HepG2 (cell line): ENCODE results near the gene CCL2. TPM values are rescaled to one million over a fixed set of nuclear protein-coding genes. Genes with fewer than 3 reads are reported as not detected.

ENCODE experiments used
- ATAC-seq: fragments of 200-7000 bp; cut with Tn5 transposase; 3 replicates; pipeline ENCODE4 v1.9.1; 2020; ENCODE audit warnings: mild to moderate bottlenecking, moderate library complexity
- BruUV-seq: library from RNA; stranded (reverse); fragments of 400-500 nt; replicated peaks from 2 replicates; lab custom pipeline; 2021; lab: Mats Ljungman, UMichigan
- CTCF ChIA-PET: fragments of 300-600 bp; formaldehyde crosslinking; extraction: SDS; loops from one replicate; lab custom pipeline; 2021; ENCODE audit warnings: low total read pairs, inconsistent platforms, low intra/inter-chr PET ratio; lab: Yijun Ruan, JAX
- POLR2A ChIA-PET: fragments of 350-600 bp; sonication (Branson Sonifier 250); formaldehyde crosslinking; loops from one replicate; lab custom pipeline; 2020; ENCODE audit warnings: antibody characterized with exemption, inconsistent platforms; lab: Yijun Ruan, JAX
- DNase-seq: peaks from one replicate; pipeline ENCODE4 v3.0.0-alpha.2; 2015; ENCODE audit warnings: low spot score
- FAIRE-seq: peaks from 3 replicates; lab custom pipeline; 2011; peaks lifted over from hg19 to GRCh38; lab: Jason Lieb, UNC
- H2AFZ ChIP-seq: one replicate; pipeline ENCODE4 v1.6.1; 2011; ENCODE audit warnings: low read length, inconsistent platforms
- H3K27ac ChIP-seq: fragments of 300-600 bp; 3 replicates; pipeline ENCODE4 v1.8.0; 2011; ENCODE audit warnings: mixed run types, mild to moderate bottlenecking, mixed read lengths, low read length, inconsistent platforms; ENCODE audit not compliant: insufficient read depth; ENCODE audit errors: extremely low read length
- H3K27me3 ChIP-seq, 2 experiments: fragments of 200-600 bp in 1 of 2; 2 replicates in 1 of 2; 3 replicates in 1 of 2; pipeline versions ENCODE4 v1.6.0 to v1.8.0; 2011; ENCODE audit warnings: low read length in 2 of 2, mild to moderate bottlenecking in 2 of 2, moderate library complexity in 2 of 2, inconsistent platforms in 1 of 2; ENCODE audit not compliant: insufficient read depth in 2 of 2, control insufficient read depth in 1 of 2
- H3K36me3 ChIP-seq, 2 experiments: fragments of 200-600 bp in 1 of 2; replicated peaks in 1 of 2; 2 replicates in 1 of 2; 3 replicates in 1 of 2; pipeline versions ENCODE4 v1.5.1 to v1.8.0; 2011; ENCODE audit warnings: low read length in 2 of 2, inconsistent platforms in 1 of 2; ENCODE audit not compliant: insufficient read depth in 2 of 2, control insufficient read depth in 1 of 2
- H3K4me1 ChIP-seq: 2 replicates; pipeline ENCODE4 v1.5.1; 2012; ENCODE audit warnings: low read length, inconsistent platforms; ENCODE audit not compliant: insufficient read depth
- H3K4me2 ChIP-seq: 2 replicates; pipeline ENCODE4 v1.6.0; 2011; ENCODE audit warnings: low read depth, low read length, inconsistent platforms
- H3K4me3 ChIP-seq, 3 experiments: fragments of 200-600 bp in 1 of 3; sonication (generic), shearing (Covaris generic) in 1 of 3; replicated peaks in 1 of 3; 2 replicates each; pipeline ENCODE4 v1.5.1; 2011 to 2016; ENCODE audit warnings: low read length in 3 of 3, inconsistent platforms in 2 of 3, low read depth in 2 of 3, mild to moderate bottlenecking in 2 of 3, control low read depth in 1 of 3, mixed read lengths in 1 of 3; ENCODE audit not compliant: insufficient read depth in 1 of 3
- H3K79me2 ChIP-seq: one replicate; pipeline ENCODE4 v1.6.1; 2011; ENCODE audit warnings: low read length, inconsistent platforms; ENCODE audit not compliant: insufficient read depth
- H3K9ac ChIP-seq: 2 replicates; pipeline ENCODE4 v1.6.0; 2011; ENCODE audit warnings: mild to moderate bottlenecking, low read depth, low read length, inconsistent platforms; ENCODE audit not compliant: insufficient read depth
- H3K9me3 ChIP-seq: 2 replicates; pipeline ENCODE4 v1.5.1; 2012; ENCODE audit warnings: mild to moderate bottlenecking, low read length
- H4K20me1 ChIP-seq: 2 replicates; pipeline ENCODE4 v1.6.0; 2011; ENCODE audit warnings: inconsistent platforms, mild to moderate bottlenecking, low read length, moderate library complexity; ENCODE audit not compliant: insufficient read depth
- ASH2L ChIP-seq: fragments of 300-600, 200-600 bp; sonication (generic); IDR thresholded peaks from 2 replicates; pipeline ENCODE4 v1.7.0; 2017; ENCODE audit warnings: low read depth, mild to moderate bottlenecking, moderate library complexity, mixed read lengths, low read length; ENCODE audit not compliant: insufficient read length
- BATF2 ChIP-seq: sonication (generic); formaldehyde crosslinking; IDR thresholded peaks from 2 replicates; pipeline ENCODE4 v1.8.0; 2022; ENCODE audit warnings: mild to moderate bottlenecking, missing genetic modification reagents, moderate library complexity
- CHCHD3 ChIP-seq: sonication (generic); formaldehyde crosslinking; IDR thresholded peaks from 2 replicates; pipeline ENCODE4 v1.8.0; 2022; ENCODE audit warnings: mild to moderate bottlenecking, missing genetic modification reagents, moderate library complexity
- ELF3 ChIP-seq: IDR thresholded peaks from 2 replicates; pipeline ENCODE4 v1.6.1; 2016; ENCODE audit warnings: missing genetic modification reagents, missing compliant biosample characterization
- GABPB1 ChIP-seq: IDR thresholded peaks from 2 replicates; pipeline ENCODE4 v1.6.1; 2016; ENCODE audit warnings: mild to moderate bottlenecking, missing genetic modification reagents, moderate library complexity, missing compliant biosample characterization
- NFIC ChIP-seq: IDR thresholded peaks from 2 replicates; pipeline ENCODE4 v1.6.1; 2012; ENCODE audit warnings: mild to moderate bottlenecking, low read length, inconsistent platforms
- NFYB ChIP-seq: sonication (generic); formaldehyde crosslinking; IDR thresholded peaks from 2 replicates; pipeline ENCODE4 v1.4.0; 2020; ENCODE audit warnings: missing genetic modification reagents
- POLR2AphosphoS2 ChIP-seq: IDR thresholded peaks from 2 replicates; pipeline ENCODE4 v1.6.1; 2011; ENCODE audit warnings: low read depth, low read length, improper control_type of control experiment
- TCF12 ChIP-seq, 2 experiments: fragments of 450-650 bp in 1 of 2; sonication (generic) in 1 of 2; formaldehyde crosslinking in 1 of 2; IDR thresholded peaks; 2 replicates each; pipeline versions ENCODE4 v1.6.1 to v1.8.0; 2017 to 2022; ENCODE audit warnings: antibody characterized with exemption in 1 of 2, mild to moderate bottlenecking in 1 of 2, missing genetic modification reagents in 1 of 2, moderate library complexity in 1 of 2
- TEAD3 ChIP-seq: optimal IDR thresholded peaks from 2 replicates; pipeline ENCODE3; 2016; ENCODE audit warnings: borderline replicate concordance
- TFE3 ChIP-seq: IDR thresholded peaks from 2 replicates; pipeline ENCODE4 v1.6.1; 2016
- ZBTB34 ChIP-seq: sonication (generic); formaldehyde crosslinking; IDR thresholded peaks from 2 replicates; pipeline ENCODE4 v1.8.0; 2022; ENCODE audit warnings: mild to moderate bottlenecking, missing genetic modification reagents
- ZBTB38 ChIP-seq: sonication (generic); formaldehyde crosslinking; IDR thresholded peaks from 2 replicates; pipeline ENCODE4 v1.5.1; 2020; ENCODE audit warnings: mild to moderate bottlenecking, missing genetic modification reagents
- ZNF263 ChIP-seq: sonication (generic); formaldehyde crosslinking; IDR thresholded peaks from 2 replicates; pipeline ENCODE4 v1.4.0; 2020; ENCODE audit warnings: missing genetic modification reagents
- ZNF547 ChIP-seq: sonication (generic); formaldehyde crosslinking; IDR thresholded peaks from 2 replicates; pipeline ENCODE4 v1.5.1; 2020; ENCODE audit warnings: mild to moderate bottlenecking, missing genetic modification reagents
- ZNF577 ChIP-seq: sonication (generic); formaldehyde crosslinking; IDR thresholded peaks from 2 replicates; pipeline ENCODE4 v1.4.0; 2020; ENCODE audit warnings: mild to moderate bottlenecking, low read depth, missing genetic modification reagents, borderline replicate concordance
- WGBS: methylation state at CpG from one replicate; pipeline ENCODE4 v1.1.6; 2017; ENCODE audit warnings: low lambda C conversion rate; 5-methylcytosine and 5-hydroxymethylcytosine counted together
- in situ Hi-C: cut with HindIII; loops from 2 replicates; pipeline ENCODE4 v1.10.0; 2017; ENCODE audit warnings: low pct_unique_long_range_greater_than_20kb; ENCODE audit not compliant: extremely low pct_ligation_motif_present
- intact Hi-C: fragments of 100-400 bp; cut with micrococcal nuclease; formaldehyde crosslinking; loops from one replicate; pipeline ENCODE4 v1.10.0; 2022; ENCODE audit not compliant: unreplicated experiment
- polyA plus RNA-seq, 8 experiments: library from polyadenylated mRNA; depleted of rRNA in 3 of 8; stranded (reverse) in 7 of 8; unstranded in 1 of 8; fragments of >200 nt; fragmentation: Illumina TruSeq in 4 of 8; extraction: Trizol in 4 of 8; gene quantifications; 2 replicates each; pipeline versions ENCODE4 v1.2.1 to v1.2.3, GENCODE V29; 2011 to 2016; ENCODE audit warnings: low read depth in 4 of 8, missing spikeins in 1 of 8, mixed read lengths in 1 of 8; ENCODE audit not compliant: insufficient read depth in 1 of 8
- total RNA-seq, 5 experiments: library from RNA; depleted of rRNA; stranded (reverse); fragments of >200 nt; fragmentation: Illumina TruSeq; extraction: Trizol; gene quantifications; 2 replicates each; pipeline ENCODE4 v1.2.3, GENCODE V29; 2016; ENCODE audit warnings: low read depth in 1 of 5

Gene CCL2
- total and polyA plus RNA-seq, 2 of the 13 experiments (the other 11 are each of a cell fraction or from before 2014, with no cell fraction given): not detected

GRCh38 chr17:34253139-34253525, 2.0 kb upstream of the CCL2 start (continued):
- TF ChIP-seq NFYB (CRISPR knock-in tag) (no peak), ZBTB34 (CRISPR knock-in tag) (no peak), CHCHD3 (CRISPR knock-in tag) (no peak), NFIC (no peak), TFE3 (CRISPR knock-in tag) (no peak)

- ATAC-seq (no peak), DNase-seq (no peak), FAIRE-seq (no peak)
- TF ChIP-seq ZBTB38 (no peak), BATF2 (no peak), TCF12 (IDR thresholded peaks at IDR 0.05) (no peak), TCF12 (CRISPR knock-in tag; IDR thresholded peaks at IDR 0.05) (no peak), POLR2AphosphoS2 (no peak), ZNF577 (CRISPR knock-in tag) (no peak), TEAD3 (CRISPR knock-in tag) (no peak), ZNF547 (CRISPR knock-in tag) (no peak), ELF3 (no peak), ASH2L (no peak), ZNF263 (CRISPR knock-in tag) (no peak), GABPB1 (CRISPR knock-in tag) (no peak)
- Histone ChIP-seq H3K79me2 (no peaks in the 10 kb centered on the region), H3K27ac (no peak overlapping the region), H3K4me3 (no peak overlapping the region), H3K4me2 (no peak overlapping the region), H3K36me3 (no peaks in the 10 kb centered on the region), H3K9me3 (no peaks in the 10 kb centered on the region), H3K27me3 (no peaks in the 10 kb centered on the region), H3K4me1 (no peaks in the 10 kb centered on the region), H4K20me1 (no peaks in the 10 kb centered on the region), H2AFZ (no peak overlapping the region), H3K9ac (no peak overlapping the region)
- no TSS peak for BruUV-seq
- in situ Hi-C loops (no loop called here), intact Hi-C loops (no loop called here)
- POLR2A ChIA-PET: no interaction called here
- CTCF ChIA-PET: no interaction called here
- 0% methylated on average over 2 of the region's 3 CpGs for WGBS
These were observed 939 bp upstream of the CCL2 start for GRCh38 chr17:34254146-34254545.
